Spleen (tissue), 7 donors: ENCODE results near the gene ZNF394.

Experiments used
- POLR2AphosphoS5 ChIP-seq, 3 donors: sonication (generic); formaldehyde crosslinking; IDR thresholded peaks; one replicate each; pipeline ENCODE4 v1.5.1; 2017; ENCODE audit warnings: antibody characterized with exemption in 3 of 3
- TF ChIP-seq, protein P1 (sequence below), 11 experiments: fragments of 200-600 bp in 7 of 11; fragments of 450-650 bp in 4 of 11; sonication (generic) in 4 of 11; IDR thresholded peaks in 8 of 11; conservative IDR thresholded peaks in 3 of 11; 1 replicate in 7 of 11; 2 replicates in 4 of 11; pipeline versions ENCODE4 v1.4.0 to v1.8.0; 2016 to 2021; ENCODE audit warnings: antibody characterized with exemption in 11 of 11, inconsistent platforms in 4 of 11, mild to moderate bottlenecking in 1 of 11
- donor health status: DM: no; HTN: no; CAD: no; lungs with moderate emphysema.
- donor health status: DM: no; HTN: no; CAD: no.
- donor health status: DM: no; HTN: no; CAD: no.

GRCh38 chr7:99539213-99539811, 39.2 kb upstream of the ZNF394 start:
- TF ChIP-seq, protein P1, sequence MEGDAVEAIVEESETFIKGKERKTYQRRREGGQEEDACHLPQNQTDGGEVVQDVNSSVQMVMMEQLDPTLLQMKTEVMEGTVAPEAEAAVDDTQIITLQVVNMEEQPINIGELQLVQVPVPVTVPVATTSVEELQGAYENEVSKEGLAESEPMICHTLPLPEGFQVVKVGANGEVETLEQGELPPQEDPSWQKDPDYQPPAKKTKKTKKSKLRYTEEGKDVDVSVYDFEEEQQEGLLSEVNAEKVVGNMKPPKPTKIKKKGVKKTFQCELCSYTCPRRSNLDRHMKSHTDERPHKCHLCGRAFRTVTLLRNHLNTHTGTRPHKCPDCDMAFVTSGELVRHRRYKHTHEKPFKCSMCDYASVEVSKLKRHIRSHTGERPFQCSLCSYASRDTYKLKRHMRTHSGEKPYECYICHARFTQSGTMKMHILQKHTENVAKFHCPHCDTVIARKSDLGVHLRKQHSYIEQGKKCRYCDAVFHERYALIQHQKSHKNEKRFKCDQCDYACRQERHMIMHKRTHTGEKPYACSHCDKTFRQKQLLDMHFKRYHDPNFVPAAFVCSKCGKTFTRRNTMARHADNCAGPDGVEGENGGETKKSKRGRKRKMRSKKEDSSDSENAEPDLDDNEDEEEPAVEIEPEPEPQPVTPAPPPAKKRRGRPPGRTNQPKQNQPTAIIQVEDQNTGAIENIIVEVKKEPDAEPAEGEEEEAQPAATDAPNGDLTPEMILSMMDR (IDR thresholded peaks at IDR 0.05 in 8 of 11, conservative IDR thresholded peaks at IDR 0.05 in 3 of 11): no peak
- TF ChIP-seq POLR2AphosphoS5 (IDR thresholded peaks at IDR 0.05): no peak
